HepG2 (cell line): ENCODE results near the gene NKIRAS1. TPM values are rescaled to one million over a fixed set of nuclear protein-coding genes. Genes with fewer than 3 reads are reported as not detected.
A peak's percentile ranks its signal among the peaks of the same experiment; 100 is the strongest.

Source experiments
- ARNTL ChIP-seq: sonication (generic); formaldehyde crosslinking; IDR thresholded peaks from 2 replicates; pipeline ENCODE4 v1.4.0; 2020; ENCODE audit warnings: mild to moderate bottlenecking, missing genetic modification reagents
- BHLHE40 ChIP-seq: IDR thresholded peaks from 2 replicates; pipeline ENCODE4 v1.6.1; 2011; ENCODE audit warnings: low read length, improper control_type of control experiment
- BRD4 ChIP-seq: sonication (generic); formaldehyde crosslinking; IDR thresholded peaks from 2 replicates; pipeline ENCODE4 v1.4.0; 2020; ENCODE audit warnings: missing genetic modification reagents
- HNRNPUL1 ChIP-seq: fragments of 200-400 bp; formaldehyde crosslinking; IDR thresholded peaks from 2 replicates; pipeline ENCODE4 v1.6.1; 2017; ENCODE audit warnings: low read depth, mild to moderate bottlenecking, low read length, moderate library complexity
- HOXA3 ChIP-seq: sonication (generic); formaldehyde crosslinking; IDR thresholded peaks from 2 replicates; pipeline ENCODE4 v1.5.0; 2020; ENCODE audit warnings: missing genetic modification reagents
- NFYC ChIP-seq: IDR thresholded peaks from 2 replicates; pipeline ENCODE4 v1.6.1; 2016; ENCODE audit warnings: missing genetic modification reagents, missing compliant biosample characterization
- NR2C2 ChIP-seq: sonication (generic); formaldehyde crosslinking; IDR thresholded peaks from 2 replicates; pipeline ENCODE4 v1.4.0; 2020; ENCODE audit warnings: missing genetic modification reagents, mild to moderate bottlenecking, moderate library complexity, borderline replicate concordance
- PHF21A ChIP-seq: sonication (generic); formaldehyde crosslinking; IDR thresholded peaks from 2 replicates; pipeline ENCODE4 v1.5.0; 2020; ENCODE audit warnings: mild to moderate bottlenecking, missing genetic modification reagents
- SMARCC2 ChIP-seq: fragments of 450-650 bp; IDR thresholded peaks from 2 replicates; pipeline ENCODE4 v1.6.1; 2017; ENCODE audit warnings: antibody characterized with exemption, mild to moderate bottlenecking
- SMC3 ChIP-seq: IDR thresholded peaks from 2 replicates; pipeline ENCODE4 v1.6.1; 2011; ENCODE audit warnings: low read length, improper control_type of control experiment
- THYN1 ChIP-seq: sonication (generic); formaldehyde crosslinking; IDR thresholded peaks from 2 replicates; pipeline ENCODE4 v1.8.1; 2023; ENCODE audit warnings: low read depth, mild to moderate bottlenecking, moderate library complexity, missing genetic modification reagents, borderline replicate concordance
- ZBTB3 ChIP-seq: sonication (generic); formaldehyde crosslinking; IDR thresholded peaks from 2 replicates; pipeline ENCODE4 v1.4.0; 2020; ENCODE audit warnings: low read depth, mild to moderate bottlenecking, moderate library complexity, missing genetic modification reagents, borderline replicate concordance
- ZBTB8A ChIP-seq: sonication (generic); formaldehyde crosslinking; IDR thresholded peaks from 2 replicates; pipeline ENCODE4 v1.4.0; 2020; ENCODE audit warnings: mild to moderate bottlenecking, low read depth, missing genetic modification reagents, borderline replicate concordance
- ZIK1 ChIP-seq: sonication (generic); formaldehyde crosslinking; IDR thresholded peaks from 2 replicates; pipeline ENCODE4 v1.5.0; 2020; ENCODE audit warnings: mild to moderate bottlenecking, low read depth, missing genetic modification reagents, borderline replicate concordance
- ZKSCAN1 ChIP-seq: fragments of 150-350 bp; IDR thresholded peaks from 2 replicates; pipeline ENCODE4 v1.6.1; 2014; ENCODE audit warnings: low read length
- ZNF101 ChIP-seq: sonication (generic); formaldehyde crosslinking; IDR thresholded peaks from 2 replicates; pipeline ENCODE4 v1.4.0; 2020; ENCODE audit warnings: mild to moderate bottlenecking, low read depth, missing genetic modification reagents, borderline replicate concordance
- ZNF12 ChIP-seq: sonication (generic); formaldehyde crosslinking; IDR thresholded peaks from 2 replicates; pipeline ENCODE4 v1.5.0; 2020; ENCODE audit warnings: missing genetic modification reagents
- ZNF180 ChIP-seq: sonication (generic); formaldehyde crosslinking; IDR thresholded peaks from 2 replicates; pipeline ENCODE4 v1.4.0; 2020; ENCODE audit warnings: low read depth, missing genetic modification reagents, borderline replicate concordance
- ZNF552 ChIP-seq: sonication (generic); formaldehyde crosslinking; IDR thresholded peaks from 2 replicates; pipeline ENCODE4 v1.9.0; 2022; ENCODE audit warnings: missing genetic modification reagents, mild to moderate bottlenecking, borderline replicate concordance
- ZNF839 ChIP-seq: sonication (generic); formaldehyde crosslinking; IDR thresholded peaks from 2 replicates; pipeline ENCODE4 v1.4.0; 2020; ENCODE audit warnings: missing genetic modification reagents, mild to moderate bottlenecking, borderline replicate concordance
- ZNF883 ChIP-seq: sonication (generic); formaldehyde crosslinking; IDR thresholded peaks from 2 replicates; pipeline ENCODE4 v1.5.1; 2020; ENCODE audit warnings: mild to moderate bottlenecking, missing genetic modification reagents; ENCODE audit errors: not compliant biosample characterization
- ZNF891 ChIP-seq: sonication (generic); formaldehyde crosslinking; IDR thresholded peaks from 2 replicates; pipeline ENCODE4 v1.5.0; 2020; ENCODE audit warnings: mild to moderate bottlenecking, missing genetic modification reagents
- polyA plus RNA-seq, 8 experiments: library from polyadenylated mRNA; depleted of rRNA in 3 of 8; stranded (reverse) in 7 of 8; unstranded in 1 of 8; fragments of >200 nt; fragmentation: Illumina TruSeq in 4 of 8; extraction: Trizol in 4 of 8; gene quantifications; 2 replicates each; pipeline versions ENCODE4 v1.2.1 to v1.2.3, GENCODE V29; 2011 to 2016; ENCODE audit warnings: low read depth in 4 of 8, missing spikeins in 1 of 8, mixed read lengths in 1 of 8; ENCODE audit not compliant: insufficient read depth in 1 of 8
- total RNA-seq, 5 experiments: library from RNA; depleted of rRNA; stranded (reverse); fragments of >200 nt; fragmentation: Illumina TruSeq; extraction: Trizol; gene quantifications; 2 replicates each; pipeline ENCODE4 v1.2.3, GENCODE V29; 2016; ENCODE audit warnings: low read depth in 1 of 5
- TF ChIP-seq, protein P1 (sequence below): sonication (generic); formaldehyde crosslinking; IDR thresholded peaks from 2 replicates; pipeline ENCODE4 v1.5.0; 2020; ENCODE audit warnings: missing genetic modification reagents
- TF ChIP-seq, protein P2 (sequence below): sonication (generic); formaldehyde crosslinking; IDR thresholded peaks from 2 replicates; pipeline ENCODE4 v1.5.0; 2020; ENCODE audit warnings: missing genetic modification reagents, mild to moderate bottlenecking, borderline replicate concordance
- TF ChIP-seq, protein P3 (sequence below): sonication (generic); formaldehyde crosslinking; IDR thresholded peaks from 2 replicates; pipeline ENCODE4 v1.5.1; 2020; ENCODE audit warnings: mild to moderate bottlenecking, missing genetic modification reagents

The NKIRAS1 gene
- total and polyA plus RNA-seq, 2 of the 13 experiments (the other 11 are each of a cell fraction or from before 2014, with no cell fraction given), result 4.3 to 8.0 TPM

DNA sequence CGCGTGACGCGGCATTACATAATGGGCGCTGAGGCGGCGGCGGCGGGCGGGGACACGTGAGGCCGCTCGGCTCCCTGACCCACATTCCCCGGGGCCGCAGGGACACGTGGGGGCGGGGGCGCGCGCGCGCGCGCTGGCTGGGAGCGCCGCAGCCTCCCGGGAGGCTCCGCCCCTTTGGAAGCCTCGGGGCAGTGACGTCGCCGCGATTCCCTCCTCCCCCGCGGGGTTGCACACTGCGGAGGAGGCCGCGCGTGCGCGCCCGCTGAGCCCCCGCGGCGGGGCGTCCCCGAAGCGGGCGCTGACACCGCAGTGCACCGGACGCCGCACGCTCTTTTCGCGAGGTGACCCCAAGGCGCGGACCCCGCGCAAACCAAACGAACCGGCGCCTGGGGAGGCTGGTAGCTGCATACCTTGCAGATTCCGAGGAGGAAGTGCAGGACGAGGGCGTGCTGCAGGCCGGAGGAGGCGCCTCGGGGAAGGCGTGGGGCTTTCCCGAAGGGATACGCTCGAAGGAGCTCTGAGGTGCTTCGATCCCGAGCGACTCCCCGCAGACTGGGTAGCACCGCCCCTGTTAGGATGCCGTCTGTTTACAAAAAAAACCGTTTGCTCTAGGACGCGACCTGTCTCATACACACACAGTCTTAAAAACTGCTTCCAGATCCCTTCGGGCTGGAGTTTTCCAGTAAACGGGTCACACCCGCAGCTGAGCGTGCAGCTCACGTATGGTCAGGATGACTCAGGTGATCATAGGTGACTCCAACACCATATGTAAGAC, 29.3 kb upstream of the NKIRAS1 start (continued):
- TF ChIP-seq ZIK1 (CRISPR knock-in tag), result no peak
- no peak; the same call in 1 of the 2 replicates for TF ChIP-seq ZNF552 (CRISPR knock-in tag)
- TF ChIP-seq ZBTB3 (CRISPR knock-in tag), result no peak
- TF ChIP-seq, protein P1, sequence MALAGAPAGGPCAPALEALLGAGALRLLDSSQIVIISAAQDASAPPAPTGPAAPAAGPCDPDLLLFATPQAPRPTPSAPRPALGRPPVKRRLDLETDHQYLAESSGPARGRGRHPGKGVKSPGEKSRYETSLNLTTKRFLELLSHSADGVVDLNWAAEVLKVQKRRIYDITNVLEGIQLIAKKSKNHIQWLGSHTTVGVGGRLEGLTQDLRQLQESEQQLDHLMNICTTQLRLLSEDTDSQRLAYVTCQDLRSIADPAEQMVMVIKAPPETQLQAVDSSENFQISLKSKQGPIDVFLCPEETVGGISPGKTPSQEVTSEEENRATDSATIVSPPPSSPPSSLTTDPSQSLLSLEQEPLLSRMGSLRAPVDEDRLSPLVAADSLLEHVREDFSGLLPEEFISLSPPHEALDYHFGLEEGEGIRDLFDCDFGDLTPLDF (CRISPR knock-in tag), result no peak; the same call in 1 of the 2 replicates
- TF ChIP-seq SMC3, result no peak
- no peak for TF ChIP-seq ZNF180 (CRISPR knock-in tag)
- TF ChIP-seq ZNF12 (CRISPR knock-in tag), result 0 out of 2 replicates have a peak, but pooled peaks have one; percentile 13
- no peak for TF ChIP-seq ZNF101 (CRISPR knock-in tag)
- no peak for TF ChIP-seq NR2C2 (CRISPR knock-in tag)
- TF ChIP-seq ZNF891 (CRISPR knock-in tag), result peak; percentile 97
- TF ChIP-seq BHLHE40, result peak; percentile 94
- no peak for TF ChIP-seq HNRNPUL1
- TF ChIP-seq ZNF883 (CRISPR knock-in tag), result peak; percentile 92
- TF ChIP-seq, protein P2, sequence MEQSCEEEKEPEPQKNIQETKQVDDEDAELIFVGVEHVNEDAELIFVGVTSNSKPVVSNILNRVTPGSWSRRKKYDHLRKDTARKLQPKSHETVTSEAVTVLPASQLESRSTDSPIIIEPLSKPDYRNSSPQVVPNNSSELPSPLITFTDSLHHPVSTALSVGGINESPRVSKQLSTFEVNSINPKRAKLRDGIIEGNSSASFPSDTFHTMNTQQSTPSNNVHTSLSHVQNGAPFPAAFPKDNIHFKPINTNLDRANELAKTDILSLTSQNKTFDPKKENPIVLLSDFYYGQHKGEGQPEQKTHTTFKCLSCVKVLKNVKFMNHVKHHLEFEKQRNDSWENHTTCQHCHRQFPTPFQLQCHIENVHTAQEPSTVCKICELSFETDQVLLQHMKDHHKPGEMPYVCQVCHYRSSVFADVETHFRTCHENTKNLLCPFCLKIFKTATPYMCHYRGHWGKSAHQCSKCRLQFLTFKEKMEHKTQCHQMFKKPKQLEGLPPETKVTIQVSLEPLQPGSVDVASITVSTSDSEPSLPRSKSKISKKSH (CRISPR knock-in tag), result peak; percentile 89
- TF ChIP-seq ZKSCAN1, result no peak
- TF ChIP-seq, protein P3, sequence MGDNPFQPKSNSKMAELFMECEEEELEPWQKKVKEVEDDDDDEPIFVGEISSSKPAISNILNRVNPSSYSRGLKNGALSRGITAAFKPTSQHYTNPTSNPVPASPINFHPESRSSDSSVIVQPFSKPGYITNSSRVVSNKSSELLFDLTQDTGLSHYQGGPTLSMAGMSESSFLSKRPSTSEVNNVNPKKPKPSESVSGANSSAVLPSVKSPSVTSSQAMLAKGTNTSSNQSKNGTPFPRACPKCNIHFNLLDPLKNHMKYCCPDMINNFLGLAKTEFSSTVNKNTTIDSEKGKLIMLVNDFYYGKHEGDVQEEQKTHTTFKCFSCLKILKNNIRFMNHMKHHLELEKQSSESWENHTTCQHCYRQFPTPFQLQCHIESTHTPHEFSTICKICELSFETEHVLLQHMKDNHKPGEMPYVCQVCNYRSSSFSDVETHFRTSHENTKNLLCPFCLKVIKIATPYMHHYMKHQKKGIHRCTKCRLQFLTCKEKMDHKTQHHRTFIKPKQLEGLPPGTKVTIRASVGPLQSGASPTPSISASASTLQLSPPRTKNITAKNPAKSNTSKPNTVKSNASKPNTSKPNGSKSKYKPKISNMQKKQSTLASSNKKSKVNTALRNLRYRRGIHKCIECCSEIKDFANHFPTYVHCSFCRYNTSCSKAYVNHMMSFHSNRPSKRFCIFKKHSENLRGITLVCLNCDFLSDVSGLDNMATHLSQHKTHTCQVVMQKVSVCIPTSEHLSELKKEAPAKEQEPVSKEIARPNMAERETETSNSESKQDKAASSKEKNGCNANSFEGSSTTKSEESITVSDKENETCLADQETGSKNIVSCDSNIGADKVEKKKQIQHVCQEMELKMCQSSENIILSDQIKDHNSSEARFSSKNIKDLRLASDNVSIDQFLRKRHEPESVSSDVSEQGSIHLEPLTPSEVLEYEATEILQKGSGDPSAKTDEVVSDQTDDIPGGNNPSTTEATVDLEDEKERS (CRISPR knock-in tag), result no peak; the same call in 1 of the 2 replicates
- no peak for TF ChIP-seq BRD4 (CRISPR knock-in tag)
- no peak for TF ChIP-seq THYN1
- peak; percentile 100 for TF ChIP-seq ARNTL
- peak; percentile 66 for TF ChIP-seq PHF21A (CRISPR knock-in tag)
- no peak for TF ChIP-seq ZNF839 (CRISPR knock-in tag)
- no peak for TF ChIP-seq NFYC (CRISPR knock-in tag)
- no peak for TF ChIP-seq ZBTB8A (CRISPR knock-in tag)
- peak; percentile 95 for TF ChIP-seq HOXA3 (CRISPR knock-in tag)
- TF ChIP-seq SMARCC2, result no peak
